ENCODE data around the gene PGM5.
"Not testable (repeated sequence)": the region's sequence is repeated elsewhere in the genome, so short reads cannot be mapped to it uniquely, and the experiment has no call there.

Gene PGM5

GRCh38 chr9:68356380-68357118 is at the start of gene PGM5:
Gene PGM5, plus strand, starts transcription at chr9:68356611. Its CDS starts 517 bp downstream, at chr9:68357128.
- not testable (repeated sequence) for DNase-seq (ENCODE audit: low read depth)

GRCh38 chr9:68307127-68307526 is 49.3 kb upstream of the PGM5 start:
- DNase-seq (ENCODE audit: low read depth): not testable (repeated sequence)

- DNase-seq (ENCODE audit: low read depth): not testable (repeated sequence)
These were observed 48.8 kb upstream of the PGM5 start for GRCh38 chr9:68307654-68308053.

- DNase-seq (ENCODE audit: low read depth): not testable (repeated sequence)
These were observed 45.2 kb upstream of the PGM5 start for GRCh38 chr9:68311208-68311607.

- DNase-seq (ENCODE audit: low read depth): not testable (repeated sequence)
These were observed 38.2 kb upstream of the PGM5 start for GRCh38 chr9:68318209-68318608.

GRCh38 chr9:68323749-68324148 is 32.7 kb upstream of the PGM5 start:
- not testable (repeated sequence) for DNase-seq (ENCODE audit: low read depth)

GRCh38 chr9:68324518-68324917 is 31.9 kb upstream of the PGM5 start:
- DNase-seq (ENCODE audit: low read depth): not testable (repeated sequence)

GRCh38 chr9:68329106-68329505 is 27.3 kb upstream of the PGM5 start:
- DNase-seq (ENCODE audit: low read depth): not testable (repeated sequence)

GRCh38 chr9:68330531-68331173 is 25.8 kb upstream of the PGM5 start:
- DNase-seq (ENCODE audit: low read depth): not testable (repeated sequence)

GRCh38 chr9:68332122-68332521 is 24.3 kb upstream of the PGM5 start:
- DNase-seq (ENCODE audit: low read depth): not testable (repeated sequence)

GRCh38 chr9:68335935-68336334 is 20.5 kb upstream of the PGM5 start:
- not testable (repeated sequence) for DNase-seq (ENCODE audit: low read depth)

GRCh38 chr9:68336639-68337339 is 19.6 kb upstream of the PGM5 start:
- not testable (repeated sequence) for DNase-seq (ENCODE audit: low read depth)

GRCh38 chr9:68338000-68338399 is 18.4 kb upstream of the PGM5 start:
- DNase-seq (ENCODE audit: low read depth): not testable (repeated sequence)

GRCh38 chr9:68342265-68343025 is 14.0 kb upstream of the PGM5 start:
- DNase-seq (ENCODE audit: low read depth): not testable (repeated sequence)

GRCh38 chr9:68343242-68343641 is 13.2 kb upstream of the PGM5 start:
- DNase-seq (ENCODE audit: low read depth): not testable (repeated sequence)

- DNase-seq (ENCODE audit: low read depth): not testable (repeated sequence)
These were observed 12.4 kb upstream of the PGM5 start for GRCh38 chr9:68343992-68344391.

- DNase-seq (ENCODE audit: low read depth): not testable (repeated sequence)
These were observed 4.7 kb upstream of the PGM5 start for GRCh38 chr9:68351689-68352088.

- not testable (repeated sequence) for DNase-seq (ENCODE audit: low read depth)
These were observed 425 bp upstream of the PGM5 start for GRCh38 chr9:68355993-68356379.

- DNase-seq (ENCODE audit: low read depth): not testable (repeated sequence)
These were observed 806 bp downstream of the PGM5 start for GRCh38 chr9:68357119-68357714.

GRCh38 chr9:68366933-68367547 is 10.6 kb downstream of the PGM5 start:
- DNase-seq (ENCODE audit: low read depth): not testable (repeated sequence)

- DNase-seq (ENCODE audit: low read depth): not testable (repeated sequence)
These were observed 19.4 kb downstream of the PGM5 start for GRCh38 chr9:68375789-68376188.
